Stimulated activated CD8-positive, alpha-beta memory T cell treated with anti-CD3 and anti-CD28 coated beads, Interleukin-4, amount 100 ng/mL, for 48 hours (primary cell): ENCODE measurements around the gene FRMD4B.
A peak's percentile ranks its signal among the peaks of the same experiment; 100 is the strongest.
"Not testable (repeated sequence)": the region's sequence is repeated elsewhere in the genome, so short reads cannot be mapped to it uniquely, and the experiment has no call there.

ENCODE experiments used
- DNase-seq: peaks from one replicate; pipeline ENCODE4 v3.0.0-alpha.2; 2020

Gene FRMD4B

GRCh38 chr3:69359916-69360315, 26.0 kb downstream of the FRMD4B start:
- DNase-seq = no peak

DNA sequence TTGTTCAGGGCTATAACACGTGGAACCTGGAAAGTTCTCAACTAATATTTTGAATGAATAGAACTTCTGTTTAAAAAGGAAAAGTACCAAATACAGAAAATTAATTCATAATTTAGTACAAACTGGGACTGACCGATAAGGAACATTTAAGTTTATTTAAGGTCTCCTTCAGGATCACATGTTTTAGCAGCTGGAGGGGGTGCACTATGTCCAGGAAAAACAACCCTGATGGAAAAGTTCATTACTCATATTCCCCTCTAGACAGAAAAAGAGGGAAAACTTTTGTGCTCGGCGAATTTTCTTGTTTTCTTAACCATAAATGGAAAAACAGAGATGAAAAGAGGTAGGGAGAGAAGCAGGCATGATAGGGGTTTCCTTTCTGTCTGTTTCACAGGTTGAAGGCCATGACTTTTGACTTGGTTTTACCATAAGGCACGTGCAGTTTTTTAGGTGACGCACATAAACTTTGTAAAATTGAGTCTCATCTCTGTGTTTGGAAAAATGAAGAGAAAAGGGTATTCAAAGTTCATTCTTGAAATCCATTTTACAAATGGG, 26.5 kb downstream of the FRMD4B start:
- DNase-seq = no peak

- DNase-seq = no peak
Measured at GRCh38 chr3:69357196-69357595, 28.7 kb downstream of the FRMD4B start.

GRCh38 chr3:69354948-69355347, 30.9 kb downstream of the FRMD4B start:
- DNase-seq = no peak

DNA sequence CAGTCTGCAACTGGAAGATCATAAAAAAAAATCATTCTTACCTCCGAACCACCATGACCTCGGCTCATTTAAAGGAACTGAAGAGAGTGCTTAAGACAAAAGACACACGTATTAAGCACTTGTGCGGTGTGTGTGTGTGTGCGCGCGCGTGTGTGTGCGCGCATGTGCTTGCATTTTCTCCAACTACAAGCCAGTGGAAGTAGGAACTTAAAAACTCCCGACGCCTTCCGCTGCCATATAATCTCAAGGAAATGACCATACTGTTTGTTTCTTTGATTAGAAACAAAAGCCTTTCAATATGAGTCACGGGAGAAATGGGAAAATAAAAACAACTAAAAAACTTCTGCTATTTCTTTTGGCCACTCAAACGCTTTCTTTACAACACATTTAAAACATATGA, 32.4 kb downstream of the FRMD4B start:
- no peak for DNase-seq

GRCh38 chr3:69353088-69353478, 32.8 kb downstream of the FRMD4B start:
- DNase-seq = no peak

- DNase-seq = no peak
Measured at GRCh38 chr3:69352305-69353087, 33.4 kb downstream of the FRMD4B start.

- DNase-seq = no peak
Measured at GRCh38 chr3:69343875-69344274, 42.0 kb downstream of the FRMD4B start.

DNA sequence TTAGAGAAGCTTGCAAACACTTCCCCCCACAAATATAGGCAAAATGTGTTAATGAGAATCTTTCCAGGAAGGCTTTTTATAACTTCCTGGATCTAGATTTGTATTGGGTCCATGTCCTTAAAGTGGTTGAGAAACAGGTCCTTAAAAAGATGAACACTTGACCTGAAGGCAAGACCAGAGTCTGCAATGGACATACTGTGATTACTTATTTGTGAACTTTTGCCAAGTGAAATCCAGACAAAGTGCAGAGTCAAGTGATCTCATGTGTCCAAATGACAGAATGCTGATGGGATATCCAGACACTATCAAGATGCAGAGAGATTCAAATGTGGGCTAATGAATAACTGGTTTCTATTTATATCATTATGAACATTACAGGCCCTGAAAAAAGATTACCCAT, 43.8 kb downstream of the FRMD4B start:
- no peak for DNase-seq

DNA sequence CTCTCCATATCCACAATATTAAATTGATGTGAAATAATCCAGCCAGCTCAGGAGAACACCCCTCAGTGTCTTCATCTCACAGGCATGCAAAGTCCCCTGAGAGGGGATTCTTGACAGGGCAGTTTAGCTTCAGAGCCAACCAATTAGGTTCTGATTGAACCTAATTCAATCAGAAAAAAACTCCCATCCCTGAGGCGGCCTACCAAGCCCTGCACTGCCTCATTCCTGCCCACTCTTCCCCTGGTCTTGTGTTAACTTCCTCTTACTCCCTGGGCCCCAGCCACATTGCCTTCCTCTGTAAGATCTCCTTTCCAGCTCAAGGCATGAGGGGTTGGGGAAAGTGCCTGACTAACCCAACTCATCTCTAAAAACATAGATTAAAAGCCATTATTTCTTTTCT, 46.1 kb downstream of the FRMD4B start:
- no peak for DNase-seq

DNA sequence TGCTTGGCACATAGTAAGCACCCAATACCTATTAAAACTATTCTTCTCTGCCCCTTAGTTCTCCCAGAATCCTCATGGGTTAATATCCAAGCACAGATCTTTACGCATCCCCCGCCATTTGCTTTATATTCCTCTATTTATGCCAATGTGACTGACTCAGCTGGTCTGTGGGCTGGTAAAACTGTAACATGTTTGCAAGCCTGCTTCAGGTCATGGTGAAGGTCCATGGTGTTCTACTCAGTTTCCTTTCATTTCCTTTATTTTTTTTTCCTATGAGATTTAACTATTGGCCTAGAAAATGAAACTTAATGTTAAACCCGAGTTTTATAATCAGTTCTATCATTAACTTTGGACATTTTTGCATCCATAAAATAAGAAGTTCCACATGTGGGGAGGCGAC, 47.0 kb downstream of the FRMD4B start:
- DNase-seq = no peak

- no peak for DNase-seq
Measured at GRCh38 chr3:69332934-69333333, 53.0 kb downstream of the FRMD4B start.

- no peak for DNase-seq
Measured at GRCh38 chr3:69330891-69331400, 54.9 kb downstream of the FRMD4B start.

DNA sequence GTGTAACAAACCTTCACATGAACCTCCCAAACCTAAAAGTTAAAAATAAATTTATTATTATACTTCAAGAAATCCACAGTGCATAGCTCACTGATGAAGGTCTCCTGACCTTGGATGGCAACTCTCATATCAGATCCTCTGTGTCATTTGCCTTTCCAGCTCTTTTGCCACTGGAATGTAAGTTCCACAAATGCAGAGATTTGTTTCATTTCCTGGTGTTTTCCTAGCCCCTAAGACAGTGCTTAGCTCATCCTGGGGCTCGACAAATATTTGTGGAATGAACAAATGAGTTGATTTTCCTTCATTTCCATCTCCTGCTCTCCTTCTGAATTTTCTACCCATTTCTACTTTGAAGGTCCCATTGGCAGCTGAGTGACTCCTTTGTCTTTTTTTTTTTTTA, 56.0 kb downstream of the FRMD4B start:
- no peak for DNase-seq

DNA sequence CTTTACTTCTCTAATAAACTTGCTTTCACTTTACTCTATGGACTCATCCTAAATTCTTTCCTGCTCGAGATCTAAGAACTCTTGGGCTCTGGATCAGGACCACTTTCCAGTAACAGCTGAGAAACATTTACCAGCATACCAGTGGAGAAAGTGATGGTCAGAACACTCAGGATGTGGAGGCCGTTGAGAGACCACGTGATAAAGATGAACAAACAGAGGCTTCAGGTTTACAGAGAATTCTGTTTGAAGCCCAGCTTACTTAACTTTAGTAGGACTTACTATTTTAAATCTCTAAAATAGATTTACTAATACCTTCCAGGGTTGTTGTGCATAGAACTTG, 57.0 kb downstream of the FRMD4B start:
- DNase-seq = no peak

DNA sequence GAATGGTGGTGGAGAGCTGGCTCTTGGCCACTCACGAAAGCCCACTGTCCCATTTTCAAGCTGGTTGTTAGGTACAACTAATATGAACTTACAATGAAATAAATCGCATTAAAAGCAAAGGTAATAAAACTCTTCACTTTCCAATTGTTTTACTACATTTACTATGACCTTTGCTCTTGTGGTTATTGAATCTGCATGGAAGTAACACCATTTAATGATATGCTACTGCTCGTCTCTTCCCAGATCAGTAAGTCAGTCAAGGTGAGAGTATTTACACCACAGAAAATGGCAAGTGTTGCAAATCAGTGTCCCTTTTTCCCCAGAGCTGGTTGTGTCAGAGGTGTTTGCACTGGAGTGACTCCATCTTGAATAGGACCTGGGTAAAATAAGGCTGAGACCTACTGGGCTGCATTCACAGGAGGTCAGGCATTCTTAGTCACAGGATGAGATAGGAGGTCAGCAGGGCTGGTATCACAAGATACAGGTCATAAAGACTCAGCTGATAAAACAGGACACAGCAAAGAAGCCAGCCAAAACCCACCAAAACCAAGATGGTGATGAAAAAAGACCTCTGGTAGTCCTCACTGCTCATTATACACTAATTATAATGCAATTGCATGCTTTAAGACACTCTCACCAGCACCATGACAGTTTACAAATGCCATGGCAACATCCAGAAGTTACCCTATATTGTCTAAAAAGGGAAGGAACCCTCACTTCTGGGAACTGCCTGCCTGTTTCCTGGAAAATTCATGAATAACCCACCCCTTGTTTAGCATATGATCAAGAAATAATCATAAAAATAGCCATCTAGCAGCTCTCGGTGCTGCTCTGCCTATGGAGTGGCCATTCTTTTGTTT, 57.6 kb downstream of the FRMD4B start:
- no peak for DNase-seq

DNA sequence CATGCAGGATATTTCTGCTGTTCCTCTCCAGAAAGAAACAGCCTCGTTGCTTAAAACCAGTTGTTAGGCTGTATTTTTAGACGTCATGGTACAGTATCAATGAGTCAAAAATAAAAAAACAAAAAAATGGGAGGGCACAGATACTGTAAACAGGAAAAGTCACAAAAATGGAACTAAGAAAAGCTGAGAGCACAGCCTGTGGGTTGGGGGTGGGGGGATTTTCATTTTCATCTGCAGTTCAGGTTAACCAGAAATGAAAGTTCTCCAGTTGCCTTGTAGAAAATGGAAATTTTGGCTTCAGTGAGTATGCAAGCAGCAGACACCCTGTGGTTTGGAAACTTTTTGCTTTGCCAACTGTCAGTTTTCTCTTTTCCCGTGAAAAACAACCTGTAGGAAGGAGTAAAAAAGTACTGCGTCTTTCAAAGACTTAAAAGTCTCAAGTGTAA, 59.0 kb downstream of the FRMD4B start:
- DNase-seq = peak; percentile 62

DNA sequence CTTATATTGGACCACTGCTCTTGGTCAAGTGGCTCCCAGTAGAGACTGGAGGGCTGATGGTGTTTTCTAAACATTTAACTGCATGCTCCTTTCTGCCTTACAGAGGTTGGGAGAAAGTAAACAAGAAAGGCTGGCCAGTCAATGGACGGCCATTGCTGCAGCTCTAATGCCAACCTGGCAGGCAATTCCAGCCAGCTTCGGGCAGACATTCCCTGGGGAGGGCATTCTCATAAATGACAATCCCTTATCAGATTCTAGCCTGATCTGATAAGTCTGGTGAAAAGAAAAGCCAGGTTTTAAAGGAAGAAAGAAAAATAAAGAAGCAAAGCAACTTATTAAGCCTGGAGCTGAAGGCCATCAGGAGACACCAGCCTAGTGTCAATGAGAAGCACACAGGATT, 60.7 kb downstream of the FRMD4B start:
- DNase-seq = no peak

- no peak for DNase-seq
Measured at GRCh38 chr3:69324362-69325025, 61.4 kb downstream of the FRMD4B start.

GRCh38 chr3:69323941-69324340, 61.9 kb downstream of the FRMD4B start:
- no peak for DNase-seq

DNA sequence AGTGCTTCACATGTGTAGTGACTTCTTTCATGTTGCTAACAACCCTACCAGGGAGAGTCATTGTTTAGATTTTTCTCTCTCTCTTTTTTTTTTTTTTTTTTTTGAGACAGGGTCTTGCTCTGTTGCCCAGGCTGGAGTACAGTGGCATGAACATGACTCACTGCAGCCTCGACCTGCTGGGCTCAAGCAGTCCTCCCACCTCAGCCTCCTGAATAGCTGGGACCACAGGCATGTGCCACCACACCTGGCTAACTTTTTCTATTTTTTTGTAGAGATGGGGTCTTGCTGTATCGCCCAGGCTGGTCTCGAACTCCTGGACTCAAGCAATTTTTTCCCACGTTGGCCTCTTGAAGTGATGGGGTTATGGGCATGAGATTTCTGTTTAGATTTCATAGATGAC, 63.4 kb downstream of the FRMD4B start:
- DNase-seq = not testable (repeated sequence)

GRCh38 chr3:69322158-69322509, 63.8 kb downstream of the FRMD4B start:
- no peak for DNase-seq
